Nephron progenitor cell (in vitro differentiated cells): ENCODE data around the gene WWOX.
A peak's percentile ranks its signal among the peaks of the same experiment; 100 is the strongest.

ENCODE experiments used
- DNase-seq: peaks from one replicate; pipeline ENCODE4 v3.0.0; 2021
- H3K27ac Mint-ChIP-seq: 2 replicates; pipeline ENCODE4 v1.8.0; 2021; ENCODE audit warnings: mild to moderate bottlenecking, moderate library complexity, mixed read lengths
- H3K27me3 Mint-ChIP-seq: 2 replicates; pipeline ENCODE4 v1.8.0; 2021; ENCODE audit warnings: mild to moderate bottlenecking, low read depth, mixed read lengths; ENCODE audit not compliant: poor library complexity
- H3K36me3 Mint-ChIP-seq: 2 replicates; pipeline ENCODE4 v1.8.0; 2021; ENCODE audit warnings: low read depth, mixed read lengths
- H3K4me1 Mint-ChIP-seq: 2 replicates; pipeline ENCODE4 v1.8.0; 2021; ENCODE audit warnings: mixed read lengths
- H3K4me3 Mint-ChIP-seq: 2 replicates; pipeline ENCODE4 v1.8.0; 2021; ENCODE audit warnings: mild to moderate bottlenecking, moderate library complexity, mixed read lengths
- H3K9me3 Mint-ChIP-seq: 2 replicates; pipeline ENCODE4 v1.8.0; 2021; ENCODE audit warnings: mild to moderate bottlenecking, moderate library complexity, mixed read lengths
- CTCF ChIP-seq: fragments of 200-600 bp; sonication (generic); IDR thresholded peaks from 2 replicates; pipeline ENCODE4 v1.5.0; 2021; ENCODE audit warnings: antibody characterized with exemption

The WWOX gene

GRCh38 chr16:78696797-78697196, 597.3 kb downstream of the WWOX start:
- H3K4me3 Mint-ChIP-seq: no peak overlapping the region
- H3K27me3 Mint-ChIP-seq: no peaks in the 10 kb centered on the region
- peaks cover 13% of the 10 kb centered on the region for H3K4me1 Mint-ChIP-seq
- no peak for TF ChIP-seq CTCF
- no peak for DNase-seq
- H3K9me3 Mint-ChIP-seq: peaks cover 3% of the 10 kb centered on the region
- peaks cover 3% of the 10 kb centered on the region for H3K36me3 Mint-ChIP-seq
- H3K27ac Mint-ChIP-seq: no peak overlapping the region

- Mint-ChIP-seq H3K4me3 (no peak overlapping the region), H3K4me1 (peaks cover 13% of the 10 kb centered on the region), H3K36me3 (no peaks in the 10 kb centered on the region), H3K27me3 (no peaks in the 10 kb centered on the region), H3K27ac (no peak overlapping the region), H3K9me3 (no peaks in the 10 kb centered on the region)
- TF ChIP-seq CTCF: no peak
- DNase-seq: no peak
Observed at GRCh38 chr16:78697426-78697825, 598.0 kb downstream of the WWOX start.

- Mint-ChIP-seq H3K9me3 (peaks cover 4% of the 10 kb centered on the region), H3K27ac (no peak overlapping the region), H3K27me3 (peaks cover 3% of the 10 kb centered on the region), H3K4me1 (peaks cover 34% of the 10 kb centered on the region), H3K36me3 (peaks cover 4% of the 10 kb centered on the region), H3K4me3 (no peak overlapping the region)
- no peak for TF ChIP-seq CTCF
- DNase-seq: no peak
Observed at GRCh38 chr16:78703936-78704335, 604.5 kb downstream of the WWOX start.

GRCh38 chr16:78704416-78704815, 605.0 kb downstream of the WWOX start:
- TF ChIP-seq CTCF: no peak
- H3K4me1 Mint-ChIP-seq: peaks cover 39% of the 10 kb centered on the region
- H3K36me3 Mint-ChIP-seq: peaks cover 4% of the 10 kb centered on the region
- H3K4me3 Mint-ChIP-seq: no peak overlapping the region
- no peak overlapping the region for H3K27ac Mint-ChIP-seq
- DNase-seq: no peak
- H3K9me3 Mint-ChIP-seq: peaks cover 4% of the 10 kb centered on the region
- peaks cover 3% of the 10 kb centered on the region for H3K27me3 Mint-ChIP-seq

- peak; percentile 60 for TF ChIP-seq CTCF
- Mint-ChIP-seq H3K9me3 (peaks cover 4% of the 10 kb centered on the region), H3K4me3 (no peak overlapping the region), H3K36me3 (peaks cover 4% of the 10 kb centered on the region), H3K27me3 (peaks cover 3% of the 10 kb centered on the region), H3K4me1 (peaks cover 41% of the 10 kb centered on the region), H3K27ac (no peak overlapping the region)
- DNase-seq: no peak
Observed at GRCh38 chr16:78705694-78706093, 606.2 kb downstream of the WWOX start.

- no peak overlapping the region for H3K4me3 Mint-ChIP-seq
- H3K9me3 Mint-ChIP-seq: peaks cover 4% of the 10 kb centered on the region
- peaks cover 3% of the 10 kb centered on the region for H3K27me3 Mint-ChIP-seq
- H3K27ac Mint-ChIP-seq: no peak overlapping the region
- no peak for TF ChIP-seq CTCF
- H3K4me1 Mint-ChIP-seq: peaks cover 41% of the 10 kb centered on the region
- no peak for DNase-seq
- H3K36me3 Mint-ChIP-seq: peaks cover 4% of the 10 kb centered on the region
Observed at GRCh38 chr16:78706637-78707036, 607.2 kb downstream of the WWOX start.
